Kasumi-1 (cell line): ENCODE measurements around the gene KCNJ6.
"Not testable (repeated sequence)": the region's sequence is repeated elsewhere in the genome, so short reads cannot be mapped to it uniquely, and the experiment has no call there.

ENCODE experiments used
- DNase-seq, 2 experiments: peaks; one replicate each; lab custom pipeline; 2025; lab: John Stamatoyannopoulos, UW

KCNJ6 gene

GRCh38 chr21:37677006-37677405 lies 239.3 kb downstream of the KCNJ6 start:
- DNase-seq = no peak

GRCh38 chr21:37675202-37675801 lies 241.0 kb downstream of the KCNJ6 start:
- peak; percentile 14 to 27 for DNase-seq

- no peak for DNase-seq
Observed at GRCh38 chr21:37673801-37674575, 242.3 kb downstream of the KCNJ6 start.

- no peak for DNase-seq
Observed at GRCh38 chr21:37671381-37671780, 244.9 kb downstream of the KCNJ6 start.

DNA sequence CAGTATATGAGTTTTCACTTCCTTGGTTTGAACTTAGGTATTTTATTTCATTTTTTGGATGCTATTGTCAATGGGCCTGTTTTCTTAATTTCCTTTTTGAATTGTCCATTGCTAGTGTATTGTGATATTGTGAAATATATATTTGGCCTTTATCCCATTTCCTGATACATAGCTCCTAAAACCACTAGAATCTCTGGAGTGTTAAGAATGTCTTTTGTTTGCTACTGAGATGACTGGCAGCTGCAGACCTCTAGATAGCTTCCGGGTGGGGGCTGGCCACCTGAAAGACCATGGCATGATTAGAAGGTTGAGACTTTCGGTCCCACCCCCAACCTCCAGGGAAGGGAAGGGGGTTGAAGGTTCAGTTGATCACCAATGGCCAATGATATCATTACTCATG lies 245.4 kb downstream of the KCNJ6 start:
- DNase-seq = no peak

- no peak for DNase-seq
Observed at GRCh38 chr21:37669249-37669648, 247.0 kb downstream of the KCNJ6 start.

DNA sequence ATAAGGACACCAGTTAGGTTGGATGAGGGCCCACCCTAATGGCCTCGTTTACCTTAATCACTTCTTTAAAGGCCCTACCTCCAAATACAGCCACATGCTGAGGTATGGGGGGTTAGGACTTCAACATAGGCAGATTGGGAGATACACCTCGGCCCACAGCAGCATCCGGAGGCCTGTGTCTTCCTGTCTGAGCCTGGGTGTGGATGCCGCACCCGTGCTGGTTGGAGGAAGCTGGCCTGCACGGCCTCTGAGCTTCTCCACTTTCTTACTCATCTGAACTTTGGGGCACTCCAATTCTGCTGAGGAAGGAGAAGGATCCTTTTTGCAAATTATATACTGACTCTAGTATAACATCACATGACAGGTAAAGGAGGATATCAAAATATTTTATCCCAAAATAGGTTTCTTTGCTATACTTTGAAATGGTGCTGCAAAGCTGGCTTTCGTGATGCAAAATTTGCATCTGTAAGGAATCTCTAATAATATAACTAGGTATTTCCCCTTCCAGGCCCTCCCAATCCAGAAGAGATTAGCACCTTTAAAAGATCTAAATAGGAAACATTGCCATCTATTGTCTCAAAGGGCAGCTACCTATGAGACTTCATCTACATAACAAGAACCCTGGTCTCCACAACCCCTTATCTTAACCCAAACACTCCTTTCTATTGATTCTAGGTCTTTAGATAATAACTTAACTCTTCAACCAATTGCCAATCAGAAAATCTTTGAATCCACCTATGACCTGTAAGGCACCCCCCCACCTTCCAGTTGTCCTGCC lies 247.6 kb downstream of the KCNJ6 start:
- no peak for DNase-seq

GRCh38 chr21:37667380-37667779 lies 248.9 kb downstream of the KCNJ6 start:
- DNase-seq = no peak

GRCh38 chr21:37665230-37666024 lies 250.8 kb downstream of the KCNJ6 start:
- DNase-seq = no peak

GRCh38 chr21:37662227-37662626 lies 254.0 kb downstream of the KCNJ6 start:
- DNase-seq = not testable (repeated sequence)

DNA sequence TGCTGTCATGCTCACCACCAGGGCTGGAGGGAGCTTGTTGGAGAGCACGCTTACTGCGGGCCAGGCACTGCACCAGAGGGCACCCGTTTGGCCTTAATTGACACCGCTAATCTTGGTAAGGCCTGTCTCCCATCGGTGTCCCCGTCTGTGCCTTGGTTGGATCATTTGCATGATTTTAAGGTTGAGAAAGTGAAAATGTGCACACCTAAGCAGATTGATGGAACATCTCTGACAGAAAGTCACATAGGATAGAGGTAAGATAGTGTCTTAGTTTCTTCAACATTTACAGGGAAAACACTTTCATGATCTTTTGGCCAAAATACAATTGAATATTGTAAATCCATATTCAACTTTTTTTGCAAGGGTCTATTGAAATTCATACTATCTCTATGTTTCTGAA lies 255.5 kb downstream of the KCNJ6 start:
- DNase-seq = no peak

DNA sequence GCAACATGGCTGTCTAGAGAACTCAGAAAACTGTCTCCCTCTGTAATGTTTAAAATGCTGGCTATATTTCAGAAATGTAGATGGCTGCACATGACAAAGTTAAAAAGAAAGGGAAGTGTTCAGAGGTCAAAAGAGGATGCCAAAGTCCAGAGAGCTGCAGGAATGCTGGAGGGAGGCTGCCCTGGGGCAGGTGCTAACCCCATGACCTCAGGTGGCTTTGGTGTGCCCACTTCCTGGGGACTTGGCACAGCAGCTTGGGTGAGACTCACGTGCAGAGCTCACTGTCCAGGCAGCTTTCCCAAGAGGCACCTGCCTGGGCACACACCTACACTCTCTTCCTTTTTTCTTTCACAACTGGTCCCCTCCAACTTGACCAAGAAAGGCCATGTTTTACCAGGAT lies 256.4 kb downstream of the KCNJ6 start:
- DNase-seq = no peak

DNA sequence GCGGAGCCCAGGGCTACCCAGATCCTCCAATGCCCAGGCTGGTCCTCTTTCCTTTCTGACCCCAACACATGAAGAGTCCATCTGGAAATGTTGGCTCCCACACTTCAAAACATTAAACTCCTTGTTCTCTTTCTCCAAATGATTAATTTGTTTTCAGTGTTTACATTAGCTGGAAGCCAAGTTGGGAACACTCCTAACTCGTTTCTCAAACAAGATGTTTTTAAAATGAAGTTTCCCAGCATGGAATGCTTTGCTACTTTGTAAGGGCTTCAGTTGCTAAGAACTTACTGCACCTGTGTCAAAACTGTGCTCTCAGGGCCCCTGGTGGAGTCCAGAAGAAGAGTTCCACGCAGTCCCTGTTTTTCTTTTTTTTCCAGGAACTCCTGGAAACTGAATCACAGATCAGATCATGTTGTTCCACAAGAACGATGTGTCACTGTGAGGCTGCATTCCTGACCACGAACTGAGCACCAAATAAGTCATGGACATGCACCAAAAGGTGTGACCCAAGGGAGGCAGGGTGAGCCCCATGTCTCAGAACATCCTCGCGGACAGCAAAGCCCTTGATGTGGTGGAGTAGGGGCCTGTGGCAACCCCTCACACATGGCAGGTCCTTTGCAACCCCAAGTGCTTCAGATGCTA lies 257.3 kb downstream of the KCNJ6 start:
- no peak for DNase-seq

GRCh38 chr21:37658121-37658816 lies 258.0 kb downstream of the KCNJ6 start:
- no peak for DNase-seq

- no peak for DNase-seq
Observed at GRCh38 chr21:37656899-37657298, 259.4 kb downstream of the KCNJ6 start.

- DNase-seq = no peak
Observed at GRCh38 chr21:37655611-37656300, 260.5 kb downstream of the KCNJ6 start.

GRCh38 chr21:37654596-37654995 lies 261.7 kb downstream of the KCNJ6 start:
- no peak for DNase-seq

DNA sequence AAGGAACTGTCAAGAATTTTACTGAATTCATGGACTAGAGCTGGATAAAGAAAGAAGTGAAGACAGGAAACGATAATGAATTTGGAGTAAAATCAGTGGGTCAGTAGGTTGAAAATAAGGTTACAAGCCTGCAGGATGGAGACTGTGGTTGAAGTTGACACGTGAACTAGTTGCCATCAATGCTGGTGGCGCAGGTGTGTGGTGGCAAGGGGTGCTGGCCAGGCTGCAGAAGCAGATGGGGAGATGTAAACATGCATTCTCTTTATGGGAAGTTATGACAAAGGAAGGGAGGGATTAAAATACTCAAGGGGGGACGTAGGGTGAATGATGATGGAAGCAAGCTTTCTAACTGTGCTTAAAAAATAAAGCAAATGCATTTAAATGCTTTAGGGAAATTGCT lies 263.1 kb downstream of the KCNJ6 start:
- no peak for DNase-seq

GRCh38 chr21:37647781-37648180 lies 268.5 kb downstream of the KCNJ6 start:
- DNase-seq = no peak

DNA sequence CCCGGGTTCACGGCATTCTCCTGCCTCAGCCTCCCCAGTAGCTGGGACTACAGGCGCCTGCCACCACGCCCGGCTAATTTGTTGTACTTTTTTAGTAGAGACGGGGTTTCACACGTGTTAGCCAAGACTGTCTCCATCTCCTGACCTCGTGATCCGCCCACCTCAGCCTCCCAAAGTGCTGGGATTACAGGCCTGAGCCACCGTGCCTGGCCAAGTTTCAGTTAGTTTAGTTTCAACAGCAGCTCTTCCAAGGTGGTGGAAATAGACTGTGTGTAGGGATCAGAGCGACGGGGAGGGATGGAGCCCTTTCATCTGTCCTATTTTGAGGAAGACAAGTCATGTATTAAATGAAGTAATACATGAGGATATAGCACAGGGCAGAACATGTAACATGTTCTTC lies 269.5 kb downstream of the KCNJ6 start:
- not testable (repeated sequence) for DNase-seq
